GM19397 (cell line): ENCODE data around the gene RPS19.

Experiments
- ATAC-seq: cut with Tn5 transposase; IDR thresholded peaks from one replicate; pipeline ENCODE4 v1.9.1; 2021; ENCODE audit warnings: mild to moderate bottlenecking, moderate library complexity; ENCODE audit not compliant: unreplicated experiment

RPS19 gene

DNA sequence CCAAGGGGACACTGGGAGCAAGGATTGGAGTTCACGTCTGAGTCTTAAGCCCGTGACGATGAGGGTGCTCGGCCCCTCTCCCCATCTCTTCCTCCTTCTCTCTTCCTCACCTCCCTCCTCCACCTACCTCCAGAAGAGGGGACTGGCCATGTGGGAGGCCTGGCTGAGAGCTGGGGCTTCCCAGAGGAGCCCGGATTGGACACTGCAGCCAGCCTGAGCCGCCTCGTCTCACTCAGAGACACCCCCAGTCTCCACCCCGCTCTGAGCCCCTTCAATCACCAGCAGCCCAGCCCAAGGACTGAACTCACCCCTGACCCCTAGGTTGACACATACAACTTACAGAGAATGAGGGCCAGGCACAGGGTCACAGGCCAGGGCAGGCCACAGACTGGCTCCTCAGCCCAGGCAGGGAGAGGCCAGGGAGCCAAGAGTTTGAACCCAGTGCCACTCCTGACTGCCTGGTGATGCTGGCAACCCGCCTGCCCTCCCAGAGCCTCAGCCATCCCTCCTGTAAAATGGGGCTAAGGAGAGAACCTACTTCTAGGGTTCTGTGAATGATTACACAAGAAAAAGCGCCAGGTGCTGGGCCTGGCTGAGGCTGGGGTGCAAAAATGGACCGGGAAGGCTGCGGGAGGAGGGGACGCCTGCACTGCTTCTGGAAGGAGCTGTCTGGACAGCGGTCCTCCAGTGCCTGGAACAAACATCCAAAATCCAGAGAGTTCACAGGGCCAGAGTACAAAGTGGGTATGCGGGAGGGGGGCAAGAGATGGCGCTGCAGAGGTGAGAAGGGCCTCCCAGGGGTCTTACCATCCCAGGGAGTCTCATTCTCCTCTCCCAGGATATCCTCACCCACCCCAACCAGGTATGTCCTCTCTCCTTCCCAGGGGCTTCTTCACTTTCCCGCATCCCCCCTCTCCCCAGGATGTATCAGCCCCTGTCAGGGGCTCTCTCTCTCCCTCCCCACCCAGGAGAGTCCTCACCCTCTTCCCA is 18.2 kb downstream of the RPS19 start:
- ATAC-seq, result no peak

- no peak for ATAC-seq
Measured at GRCh38 chr19:41879080-41879479, 19.0 kb downstream of the RPS19 start.

DNA sequence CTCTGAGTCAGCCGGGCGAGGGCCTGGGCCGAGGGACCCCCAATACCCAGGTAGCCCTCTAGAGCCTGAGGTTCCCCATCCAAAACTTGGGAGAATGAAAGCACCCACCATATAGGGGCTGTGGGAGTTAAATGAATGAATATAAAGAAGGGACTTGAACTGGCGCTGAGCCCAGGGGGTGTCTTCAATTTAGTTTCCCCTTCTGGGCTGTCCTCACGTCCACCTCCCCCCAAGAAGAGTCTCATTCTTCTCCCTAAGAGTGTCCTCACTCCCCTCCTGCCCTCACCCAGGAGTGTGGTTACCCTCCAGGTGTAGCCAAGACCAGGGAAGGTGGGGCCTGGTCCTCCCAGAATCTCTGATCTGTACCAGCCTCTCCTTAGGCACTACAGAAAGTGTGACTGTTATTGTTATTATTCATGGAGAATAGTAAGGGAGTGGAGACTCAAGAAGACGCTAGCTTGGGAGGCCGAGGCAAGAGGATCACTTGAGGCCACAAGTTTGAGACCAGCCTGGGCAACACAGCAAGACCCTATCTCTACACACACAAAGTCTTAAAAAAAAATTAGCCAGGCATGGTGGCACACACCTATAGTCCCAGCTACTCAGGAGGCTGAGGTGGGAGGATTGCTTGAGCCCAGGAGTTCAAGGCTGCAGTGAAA is 19.7 kb downstream of the RPS19 start:
- no peak for ATAC-seq

GRCh38 chr19:41880329-41880708 is 20.3 kb downstream of the RPS19 start:
- no peak for ATAC-seq

DNA sequence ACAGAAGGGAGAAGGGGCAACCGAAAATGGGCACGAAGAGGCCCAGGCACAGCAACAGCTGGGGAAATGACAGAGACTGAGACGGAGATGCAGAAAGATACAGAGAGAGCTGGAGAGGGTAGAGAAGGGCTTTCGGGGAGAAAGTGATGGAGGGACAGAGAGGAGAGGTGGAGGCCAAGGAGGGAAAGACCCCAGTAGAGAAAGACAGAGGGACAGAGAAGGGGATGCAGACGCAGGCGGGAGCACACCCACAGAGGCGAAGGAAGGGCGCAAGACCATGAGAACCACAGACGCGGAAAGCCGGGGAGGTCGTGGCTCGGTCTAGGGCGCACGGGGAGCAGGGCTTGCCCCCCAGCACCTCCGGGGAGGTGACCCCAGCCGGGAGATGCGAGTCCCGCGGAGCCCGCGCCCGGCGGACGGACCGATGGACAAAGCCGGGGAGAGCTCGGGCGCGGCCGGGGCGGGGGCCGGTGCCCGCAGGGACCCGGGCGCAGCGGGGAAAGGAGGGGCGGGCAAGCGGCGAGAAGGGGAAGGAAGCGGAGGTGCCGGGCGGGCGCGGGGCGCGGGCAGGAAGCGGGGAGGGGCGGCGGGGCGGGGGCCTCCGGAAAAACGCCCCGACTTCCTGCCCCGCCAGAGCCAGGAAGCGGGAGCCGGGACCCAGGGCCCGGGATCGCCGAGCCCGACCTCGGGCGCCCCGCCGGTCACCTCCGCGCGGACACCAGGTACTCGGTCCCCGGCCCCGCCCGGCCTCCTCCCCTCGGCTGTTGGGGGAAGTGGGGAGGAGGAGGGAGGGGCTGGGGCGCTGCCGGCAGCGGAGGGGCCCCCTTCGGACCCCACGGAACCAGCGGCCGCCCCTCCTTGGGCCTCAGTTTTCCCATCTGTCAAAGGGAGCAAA is 22.8 kb downstream of the RPS19 start, which contains the start of gene ARHGEF1:
ARHGEF1 (plus strand) TSS at position 617 of the 895 bp plus-strand sequence. CDS start 4,899 bp downstream, outside the sequence.
- ATAC-seq, result no peak

DNA sequence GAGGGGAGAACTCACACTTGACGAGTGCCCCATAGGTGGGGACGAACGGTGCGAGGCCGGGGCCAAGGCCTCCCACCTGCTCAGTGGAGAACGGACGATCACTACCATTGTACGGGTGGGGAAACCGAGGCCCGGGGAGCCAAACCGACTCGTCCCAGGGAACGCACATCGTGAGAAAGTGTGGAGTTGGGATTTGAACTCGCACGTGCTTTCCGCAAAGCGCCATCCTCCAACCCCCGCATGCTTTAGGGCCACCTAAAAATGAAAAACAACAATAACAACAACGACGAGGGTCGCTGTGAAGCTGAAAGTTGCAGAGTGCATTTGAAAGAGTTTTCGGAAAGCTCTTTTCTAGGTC is 23.4 kb downstream of the RPS19 start:
- ATAC-seq, result no peak

DNA sequence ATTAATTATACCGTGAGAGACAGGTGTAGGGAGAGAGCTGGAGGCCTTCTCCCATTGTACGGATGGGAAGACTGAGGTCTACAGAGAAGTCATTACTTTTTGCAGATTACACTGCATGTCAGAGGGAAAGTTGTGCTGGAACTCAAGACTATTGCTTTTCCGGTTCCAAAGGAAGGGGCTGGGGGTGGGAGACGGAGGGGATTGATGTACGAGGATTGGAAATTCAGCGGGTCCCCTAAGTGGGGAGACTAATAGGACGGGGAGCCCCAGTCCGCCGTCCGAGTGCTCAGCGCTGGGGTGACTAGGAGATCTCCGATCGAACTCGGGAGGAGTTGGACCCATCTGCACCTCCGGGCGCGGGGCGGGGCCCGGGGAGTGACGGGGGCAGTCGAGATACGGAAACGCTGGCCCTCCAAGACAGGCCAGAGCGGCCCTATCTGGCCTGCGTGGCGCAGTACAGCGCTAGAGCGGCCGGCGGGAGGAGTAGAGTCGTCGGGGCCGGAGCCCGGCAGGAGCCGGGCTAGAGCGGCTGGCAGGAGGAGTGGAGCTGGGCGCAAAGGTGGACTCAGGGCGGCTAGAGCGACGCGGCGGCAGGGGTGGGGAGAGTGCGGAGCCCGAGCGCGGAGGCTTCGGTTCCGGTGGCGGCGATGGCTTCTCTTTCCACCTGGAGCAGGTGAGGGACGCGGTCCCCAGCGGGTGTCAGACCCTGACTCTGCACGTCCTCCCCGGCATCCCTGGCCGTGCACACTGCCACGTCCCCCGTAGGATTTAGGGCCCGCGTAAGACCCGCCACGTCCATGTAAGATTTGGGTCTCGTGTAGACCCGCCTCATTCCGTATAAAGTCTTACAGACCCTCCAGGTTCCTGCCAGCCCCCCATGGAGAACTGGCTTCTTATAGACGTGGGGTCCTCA is 24.0 kb downstream of the RPS19 start:
- ATAC-seq, result peak; percentile 75

DNA sequence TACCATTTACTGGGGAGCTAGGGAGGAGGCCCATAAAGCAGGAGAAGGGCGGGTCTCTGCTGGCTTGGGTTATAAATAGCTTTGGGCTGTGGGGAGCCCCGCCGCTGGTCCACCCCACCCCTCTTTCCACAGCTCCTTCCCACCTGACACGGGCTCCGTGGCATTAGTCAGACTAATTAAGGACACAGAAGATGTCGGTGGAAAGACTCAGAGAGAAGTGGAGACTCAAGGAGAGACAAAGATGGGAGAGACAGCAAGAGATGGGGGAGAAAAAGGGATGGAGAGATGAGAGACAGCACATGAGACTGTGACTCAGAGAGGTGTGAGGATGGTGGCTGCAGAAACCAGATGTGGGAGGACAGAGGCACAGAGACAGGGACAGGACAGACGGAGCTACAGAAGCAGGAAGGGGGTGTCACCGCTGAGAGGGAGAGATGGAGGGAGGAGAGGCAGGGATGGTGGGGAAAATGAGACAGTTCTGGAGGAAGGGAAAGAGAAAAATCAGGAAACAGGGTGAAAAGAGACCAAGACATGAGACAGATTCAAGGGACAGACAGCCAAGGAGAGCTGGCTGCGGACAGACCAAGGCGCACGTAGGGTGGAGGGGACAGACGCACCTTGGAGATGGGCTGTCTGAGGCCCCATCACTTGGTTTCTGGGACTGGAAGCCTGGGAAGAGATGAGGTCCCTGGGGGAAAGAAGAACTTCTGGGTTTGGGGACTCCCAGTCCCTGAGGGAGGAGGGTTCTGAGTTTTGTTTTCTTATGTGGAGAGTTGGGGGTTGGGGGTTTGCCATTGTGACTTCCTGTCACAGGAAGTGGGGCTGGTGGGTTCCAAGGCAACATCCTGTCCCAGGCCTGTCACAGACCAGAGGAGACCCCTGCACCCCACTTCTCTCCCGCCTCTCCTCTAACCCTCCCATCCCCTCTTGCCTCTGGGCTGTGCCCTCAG is 27.0 kb downstream of the RPS19 start:
- no peak for ATAC-seq

GRCh38 chr19:41887711-41888382 is 27.8 kb downstream of the RPS19 start:
- ATAC-seq, result no peak

GRCh38 chr19:41888926-41889325 is 28.9 kb downstream of the RPS19 start:
- no peak for ATAC-seq

DNA sequence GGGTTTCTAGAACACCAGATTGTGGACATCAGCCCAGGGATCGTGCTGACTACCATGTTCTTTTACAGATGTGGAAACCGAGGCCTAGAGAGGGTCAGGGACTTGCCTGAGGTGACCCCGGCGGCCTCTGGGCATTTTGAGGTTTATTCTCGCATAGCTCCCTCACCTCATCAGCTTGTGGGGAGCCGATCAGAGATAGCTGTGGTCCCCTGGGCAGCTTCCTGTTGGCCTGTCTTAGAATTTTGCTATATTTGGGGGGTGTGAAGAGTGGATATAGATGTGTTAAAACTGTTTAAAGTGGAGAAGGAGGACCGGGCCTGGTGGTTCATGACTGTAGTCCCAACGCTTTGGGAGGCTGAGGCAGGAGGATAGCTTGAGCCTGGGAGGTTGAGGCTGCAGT is 29.8 kb downstream of the RPS19 start:
- no peak for ATAC-seq

GRCh38 chr19:41890936-41891335 is 30.9 kb downstream of the RPS19 start:
- no peak for ATAC-seq

DNA sequence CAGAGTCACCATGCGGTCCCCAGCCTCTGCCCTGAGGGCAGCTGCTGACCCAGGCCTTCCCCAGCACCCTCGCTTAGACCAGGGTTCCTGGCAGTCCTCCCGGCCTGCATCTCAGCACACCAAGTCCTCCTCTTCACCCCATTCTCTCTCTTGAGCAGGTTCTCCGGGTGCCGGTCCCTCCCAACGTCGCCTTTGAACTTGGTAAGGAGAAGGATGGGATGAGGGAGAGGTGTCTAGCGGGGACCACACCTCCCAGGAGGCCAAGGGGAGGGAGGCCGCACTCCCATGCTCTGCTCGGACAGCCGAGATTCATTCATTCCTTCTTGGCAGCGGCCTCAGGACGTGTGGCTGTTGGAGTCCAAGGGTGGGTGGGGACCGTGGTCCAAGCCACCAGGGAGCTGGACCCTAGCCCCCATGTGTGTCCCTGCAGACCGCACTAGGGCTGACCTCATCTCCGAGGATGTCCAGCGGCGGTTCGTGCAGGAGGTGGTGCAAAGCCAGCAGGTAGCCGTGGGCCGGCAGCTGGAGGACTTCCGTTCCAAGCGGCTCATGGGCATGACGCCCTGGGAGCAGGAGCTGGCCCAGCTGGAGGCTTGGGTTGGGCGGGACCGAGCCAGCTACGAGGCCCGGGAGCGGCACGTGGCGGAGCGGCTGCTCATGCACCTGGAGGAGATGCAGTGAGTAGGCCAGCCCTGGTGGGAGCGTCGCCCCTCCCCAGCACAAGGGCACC is 32.3 kb downstream of the RPS19 start:
- no peak for ATAC-seq

GRCh38 chr19:41893899-41894298 is 33.8 kb downstream of the RPS19 start:
- ATAC-seq, result no peak

DNA sequence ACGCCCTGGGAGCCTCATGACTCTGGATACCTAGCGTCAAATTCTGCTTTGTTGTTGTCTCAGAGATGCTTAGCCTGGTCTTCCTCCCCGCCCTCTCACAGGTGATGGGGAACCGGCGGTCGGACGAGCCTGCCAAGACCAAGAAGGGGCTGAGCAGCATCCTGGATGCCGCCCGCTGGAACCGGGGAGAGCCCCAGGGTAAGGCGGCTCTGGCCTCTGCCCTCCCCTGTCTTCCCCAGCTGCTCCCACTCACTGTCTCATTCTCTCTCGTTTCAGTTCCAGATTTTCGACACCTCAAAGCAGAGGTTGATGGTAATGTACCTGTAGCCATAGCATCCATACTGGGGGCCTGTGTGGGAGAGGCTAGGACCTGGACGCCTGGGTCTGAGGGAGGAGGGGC is 34.3 kb downstream of the RPS19 start:
- ATAC-seq, result no peak

- no peak for ATAC-seq
Measured at GRCh38 chr19:41895745-41896580, 35.9 kb downstream of the RPS19 start.

DNA sequence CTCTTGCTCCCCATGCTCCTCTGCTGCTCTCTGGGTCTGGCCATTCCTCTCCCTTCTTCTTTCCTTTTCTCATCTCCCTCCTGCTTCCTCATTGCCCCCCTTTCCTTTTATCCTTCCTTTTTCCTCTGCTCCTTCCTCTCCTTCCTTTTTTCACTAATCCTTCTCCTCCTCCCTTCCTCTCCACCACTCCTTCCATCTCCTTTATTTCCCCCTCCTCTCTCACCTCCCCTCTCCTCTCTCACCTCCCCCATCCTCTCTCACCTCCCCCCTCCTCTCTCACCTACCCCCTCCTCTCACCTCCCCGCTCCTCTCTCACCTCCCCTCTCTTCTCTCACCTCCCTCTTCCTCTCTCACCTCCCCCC is 36.5 kb downstream of the RPS19 start:
- no peak for ATAC-seq
